H9 (cell line): ENCODE data around the gene CHD6. TPM values are rescaled to one million over a fixed set of nuclear protein-coding genes. Genes with fewer than 3 reads are reported as not detected.

Experiments used
- DNase-seq: peaks from one replicate; pipeline ENCODE4 v3.0.0-alpha.2; 2017
- H2AFZ ChIP-seq: one replicate; pipeline ENCODE4 v1.6.1; 2013; ENCODE audit warnings: mild to moderate bottlenecking, low read length, control low read depth, moderate library complexity
- H2AK5ac ChIP-seq: 2 replicates; pipeline ENCODE4 v1.6.1; 2013; ENCODE audit warnings: low read length, control low read depth, mixed read lengths; ENCODE audit not compliant: insufficient read length
- H2BK120ac ChIP-seq: one replicate; pipeline ENCODE4 v1.6.1; 2013; ENCODE audit warnings: low read depth, mild to moderate bottlenecking, low read length, control low read depth, inconsistent platforms; ENCODE audit not compliant: poor library complexity, severe bottlenecking
- H2BK12ac ChIP-seq: 2 replicates; pipeline ENCODE4 v1.6.1; 2013; ENCODE audit warnings: low read length, control low read depth, mixed read lengths, low read depth; ENCODE audit not compliant: insufficient read length
- H2BK15ac ChIP-seq: 2 replicates; pipeline ENCODE4 v1.6.1; 2013; ENCODE audit warnings: low read depth, low read length, control low read depth
- H2BK20ac ChIP-seq: one replicate; pipeline ENCODE4 v1.6.1; 2013; ENCODE audit warnings: low read depth, mild to moderate bottlenecking, low read length, control low read depth, inconsistent platforms; ENCODE audit not compliant: poor library complexity, severe bottlenecking
- H2BK5ac ChIP-seq: 2 replicates; pipeline ENCODE4 v1.6.1; 2013; ENCODE audit warnings: low read length, control low read depth, mixed read lengths; ENCODE audit not compliant: insufficient read length
- H3K14ac ChIP-seq: 2 replicates; pipeline ENCODE4 v1.6.1; 2013; ENCODE audit warnings: low read length, control low read depth; ENCODE audit not compliant: insufficient read depth
- H3K18ac ChIP-seq: 2 replicates; pipeline ENCODE4 v1.6.1; 2013; ENCODE audit warnings: low read depth, mild to moderate bottlenecking, mixed read lengths, low read length, control low read depth; ENCODE audit not compliant: insufficient read length
- H3K23ac ChIP-seq: 2 replicates; pipeline ENCODE4 v1.6.1; 2013; ENCODE audit warnings: low read length, control low read depth, mixed read lengths, low read depth; ENCODE audit not compliant: insufficient read length
- H3K23me2 ChIP-seq: 2 replicates; pipeline ENCODE4 v1.6.1; 2013; ENCODE audit warnings: low read depth, mild to moderate bottlenecking, mixed read lengths, low read length, control low read depth; ENCODE audit not compliant: insufficient read length, poor library complexity, severe bottlenecking
- H3K27ac ChIP-seq: 2 replicates; pipeline ENCODE4 v1.5.1; 2013; ENCODE audit warnings: low read length, control low read depth, mixed read lengths, low read depth; ENCODE audit not compliant: insufficient read length
- H3K27me3 ChIP-seq: 2 replicates; pipeline ENCODE4 v1.6.1; 2013; ENCODE audit warnings: low read length, control low read depth, inconsistent platforms; ENCODE audit not compliant: insufficient read depth
- H3K4ac ChIP-seq: 2 replicates; pipeline ENCODE4 v1.6.1; 2013; ENCODE audit warnings: low read depth, mild to moderate bottlenecking, control low read depth, inconsistent platforms, low read length, moderate library complexity
- H3K4me1 ChIP-seq: 2 replicates; pipeline ENCODE4 v1.6.1; 2013; ENCODE audit warnings: low read length, control low read depth, inconsistent platforms; ENCODE audit not compliant: insufficient read depth
- H3K4me2 ChIP-seq: 2 replicates; pipeline ENCODE4 v1.6.1; 2013; ENCODE audit warnings: low read length, control low read depth, mixed read lengths; ENCODE audit not compliant: insufficient read length, insufficient read depth
- H3K56ac ChIP-seq: 2 replicates; pipeline ENCODE4 v1.6.1; 2013; ENCODE audit warnings: low read depth, mild to moderate bottlenecking, mixed read lengths, low read length, control low read depth; ENCODE audit not compliant: insufficient read length
- H3K79me1 ChIP-seq: 2 replicates; pipeline ENCODE4 v1.6.1; 2013; ENCODE audit warnings: low read depth, mild to moderate bottlenecking, moderate library complexity, low read length, control low read depth, inconsistent platforms; ENCODE audit not compliant: insufficient read depth, poor library complexity, severe bottlenecking
- H3K79me2 ChIP-seq: 2 replicates; pipeline ENCODE4 v1.6.1; 2013; ENCODE audit warnings: low read length, control low read depth, inconsistent platforms; ENCODE audit not compliant: insufficient read depth
- H3K9ac ChIP-seq: 2 replicates; pipeline ENCODE4 v1.6.1; 2013; ENCODE audit warnings: low read length, control low read depth, mixed read lengths; ENCODE audit not compliant: insufficient read length; ENCODE audit errors: extremely low read depth
- H3K9me3 ChIP-seq: one replicate; pipeline ENCODE4 v1.6.1; 2013; ENCODE audit warnings: low read depth, low read length, inconsistent platforms; ENCODE audit not compliant: control insufficient read depth
- H3T11ph ChIP-seq: one replicate; pipeline ENCODE4 v1.6.1; 2013; ENCODE audit warnings: mild to moderate bottlenecking, low read length, control low read depth, inconsistent platforms
- H4K20me1 ChIP-seq: one replicate; pipeline ENCODE4 v1.6.1; 2013; ENCODE audit not compliant: control insufficient read depth, insufficient read length, insufficient read depth
- H4K5ac ChIP-seq: 2 replicates; pipeline ENCODE4 v1.6.1; 2013; ENCODE audit warnings: low read depth, mild to moderate bottlenecking, mixed read lengths, low read length, control low read depth; ENCODE audit not compliant: insufficient read length
- H4K8ac ChIP-seq: replicated peaks from 2 replicates; pipeline ENCODE4 v1.6.1; 2013; ENCODE audit warnings: low read length, control low read depth, mixed read lengths, low read depth; ENCODE audit not compliant: insufficient read length
- H4K91ac ChIP-seq: 2 replicates; pipeline ENCODE4 v1.6.1; 2013; ENCODE audit warnings: low read depth, mild to moderate bottlenecking, moderate library complexity, mixed read lengths, low read length, control low read depth; ENCODE audit not compliant: insufficient read length
- H3K27ac Mint-ChIP-seq, 3 experiments: 2 replicates in 2 of 3; 3 replicates in 1 of 3; pipeline ENCODE4 v1.8.0; 2020 to 2021; ENCODE audit warnings: mixed read lengths in 3 of 3, mild to moderate bottlenecking in 1 of 3, moderate library complexity in 1 of 3
- H3K27me3 Mint-ChIP-seq: 2 replicates; pipeline ENCODE4 v1.8.0; 2021; ENCODE audit warnings: low read depth, mild to moderate bottlenecking, moderate library complexity, mixed read lengths
- H3K36me3 Mint-ChIP-seq, 3 experiments: 2 replicates in 2 of 3; 3 replicates in 1 of 3; pipeline ENCODE4 v1.8.0; 2020 to 2021; ENCODE audit warnings: low read depth in 3 of 3, mixed read lengths in 3 of 3; ENCODE audit not compliant: insufficient read depth in 1 of 3
- H3K4me1 Mint-ChIP-seq, 2 experiments: 2 replicates each; pipeline ENCODE4 v1.8.0; 2020; ENCODE audit warnings: mixed read lengths in 2 of 2
- H3K4me3 Mint-ChIP-seq, 2 experiments: 2 replicates in 1 of 2; 3 replicates in 1 of 2; pipeline ENCODE4 v1.8.0; 2020 to 2021; ENCODE audit warnings: mild to moderate bottlenecking in 2 of 2, mixed read lengths in 2 of 2, moderate library complexity in 1 of 2
- H3K9me3 Mint-ChIP-seq, 2 experiments: 2 replicates in 1 of 2; 3 replicates in 1 of 2; pipeline ENCODE4 v1.8.0; 2020; ENCODE audit warnings: mild to moderate bottlenecking in 2 of 2, mixed read lengths in 2 of 2, moderate library complexity in 1 of 2
- WGBS: extraction: QIAGEN DNeasy Blood & Tissue Kit; methylation state at CpG from one replicate; pipeline ENCODE4 v1.1.7; 2013; ENCODE audit warnings: missing lambda C conversion rate, low lambda C conversion rate, mixed read lengths; ENCODE audit not compliant: insufficient read length; ENCODE audit errors: extremely low coverage; 5-methylcytosine and 5-hydroxymethylcytosine counted together
- total RNA-seq: library from RNA; stranded (reverse); gene quantifications from 2 replicates; pipeline ENCODE4 v1.2.1, GENCODE V29; 2021
- TF ChIP-seq, protein P1 (sequence below): fragments of 200-600 bp; sonication (generic); conservative IDR thresholded peaks from 3 replicates; pipeline ENCODE4 v1.8.0; 2021; ENCODE audit warnings: antibody characterized with exemption, mild to moderate bottlenecking

CHD6 gene
- total RNA-seq, 1 experiment from 2014 or later = 51.5 TPM

- Mint-ChIP-seq H3K4me3 (no peak overlapping the region), H3K27ac (no peak overlapping the region; a peak in 1 of 7 replicates), H3K27me3 (no peaks in the 10 kb centered on the region), H3K4me1 (no peaks in the 10 kb centered on the region), H3K36me3 (peaks cover 10 to 60% (median 56%) of the 10 kb centered on the region in 3 experiments; a peak in 5 of 7 replicates), H3K9me3 (no peaks in the 10 kb centered on the region)
- no peak overlapping the region for H2BK15ac ChIP-seq
- no peak overlapping the region for H2BK5ac ChIP-seq
- H4K5ac ChIP-seq = no peak overlapping the region
- no peak overlapping the region for H3K56ac ChIP-seq
- no peak overlapping the region for H2BK12ac ChIP-seq
- H3K9ac ChIP-seq = no peak overlapping the region
- no peaks in the 10 kb centered on the region for H3K23me2 ChIP-seq
- no peak overlapping the region for H3K4ac ChIP-seq
- H3K9me3 ChIP-seq = no peaks in the 10 kb centered on the region
- H2BK120ac ChIP-seq = no peak overlapping the region
- H3K79me1 ChIP-seq = no peaks in the 10 kb centered on the region
- H4K20me1 ChIP-seq = no peaks in the 10 kb centered on the region
- H3K4me2 ChIP-seq = no peak overlapping the region
- no peaks in the 10 kb centered on the region for H3K4me1 ChIP-seq
- H3T11ph ChIP-seq = no peak overlapping the region
- H3K14ac ChIP-seq = no peak overlapping the region
- H3K23ac ChIP-seq = no peak overlapping the region
- no peak overlapping the region for H2AFZ ChIP-seq
- no peak for DNase-seq
- WGBS = no CpG with 5 or more reads among the region's 4 CpGs
- no peaks in the 10 kb centered on the region for H3K27me3 ChIP-seq
- no peaks in the 10 kb centered on the region for H3K79me2 ChIP-seq
- no peak overlapping the region for H4K91ac ChIP-seq
- H2AK5ac ChIP-seq = no peak overlapping the region
- TF ChIP-seq, protein P1, sequence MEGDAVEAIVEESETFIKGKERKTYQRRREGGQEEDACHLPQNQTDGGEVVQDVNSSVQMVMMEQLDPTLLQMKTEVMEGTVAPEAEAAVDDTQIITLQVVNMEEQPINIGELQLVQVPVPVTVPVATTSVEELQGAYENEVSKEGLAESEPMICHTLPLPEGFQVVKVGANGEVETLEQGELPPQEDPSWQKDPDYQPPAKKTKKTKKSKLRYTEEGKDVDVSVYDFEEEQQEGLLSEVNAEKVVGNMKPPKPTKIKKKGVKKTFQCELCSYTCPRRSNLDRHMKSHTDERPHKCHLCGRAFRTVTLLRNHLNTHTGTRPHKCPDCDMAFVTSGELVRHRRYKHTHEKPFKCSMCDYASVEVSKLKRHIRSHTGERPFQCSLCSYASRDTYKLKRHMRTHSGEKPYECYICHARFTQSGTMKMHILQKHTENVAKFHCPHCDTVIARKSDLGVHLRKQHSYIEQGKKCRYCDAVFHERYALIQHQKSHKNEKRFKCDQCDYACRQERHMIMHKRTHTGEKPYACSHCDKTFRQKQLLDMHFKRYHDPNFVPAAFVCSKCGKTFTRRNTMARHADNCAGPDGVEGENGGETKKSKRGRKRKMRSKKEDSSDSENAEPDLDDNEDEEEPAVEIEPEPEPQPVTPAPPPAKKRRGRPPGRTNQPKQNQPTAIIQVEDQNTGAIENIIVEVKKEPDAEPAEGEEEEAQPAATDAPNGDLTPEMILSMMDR = no peak
- H3K27ac ChIP-seq = no peak overlapping the region
- H4K8ac ChIP-seq = no peak overlapping the region
- H3K18ac ChIP-seq = no peak overlapping the region
- no peak overlapping the region for H2BK20ac ChIP-seq
These were observed 123.7 kb downstream of the CHD6 start for GRCh38 chr20:41494451-41494850.
